HS-5 (cell line): ENCODE results near the gene HSPB7.
"Not testable (repeated sequence)": the region's sequence is repeated elsewhere in the genome, so short reads cannot be mapped to it uniquely, and the experiment has no call there.

Experiments used
- DNase-seq: peaks from one replicate; pipeline ENCODE4 v3.0.0-alpha.2; 2012; ENCODE audit warnings: low read depth

Gene HSPB7

DNA sequence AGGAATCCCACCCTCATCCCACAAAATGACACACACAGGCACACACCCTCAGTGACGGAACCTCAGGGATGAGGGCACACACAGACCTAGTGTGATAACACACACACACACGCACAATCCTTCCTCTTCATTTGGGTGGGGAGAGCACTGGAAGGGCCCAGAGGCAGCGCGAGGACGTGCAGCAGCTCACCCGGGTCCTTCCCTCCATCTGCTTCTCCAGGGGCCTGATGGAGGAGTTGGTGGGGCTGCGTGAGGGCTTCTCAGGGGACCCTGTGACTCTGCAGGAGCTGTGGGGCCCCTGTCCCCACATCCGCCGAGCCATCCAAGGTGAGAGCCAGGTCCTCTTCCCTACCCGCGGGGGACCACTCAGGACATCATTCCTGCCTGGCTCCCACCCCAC is 4.5 kb upstream of the HSPB7 start:
- DNase-seq = no peak

DNA sequence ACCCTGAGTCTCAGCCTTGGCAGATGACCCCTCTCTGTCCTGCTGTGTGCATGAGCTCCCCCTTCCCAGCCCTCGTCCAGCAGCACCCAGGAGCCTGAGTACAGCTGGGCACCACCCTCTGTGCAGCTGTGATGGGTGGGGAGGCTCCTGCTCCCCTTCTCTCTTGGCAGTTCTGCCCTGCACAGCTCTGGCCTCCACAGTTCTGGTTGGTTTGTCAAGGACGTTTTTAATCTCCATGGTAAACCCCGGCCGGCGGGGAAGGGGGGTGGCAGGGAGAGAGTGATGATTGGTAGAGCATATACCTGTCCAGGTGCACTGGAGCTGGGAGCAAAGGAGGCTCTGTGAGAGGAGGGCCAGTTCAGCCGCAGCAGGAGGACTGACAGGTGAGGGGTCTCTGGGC is 3.8 kb upstream of the HSPB7 start, which contains the start of gene CLCNKA:
TSS of gene CLCNKA (plus strand) at position 356 of the 400 bp plus-strand sequence. CDS start 584 bp downstream, outside the sequence.
- no peak for DNase-seq

DNA sequence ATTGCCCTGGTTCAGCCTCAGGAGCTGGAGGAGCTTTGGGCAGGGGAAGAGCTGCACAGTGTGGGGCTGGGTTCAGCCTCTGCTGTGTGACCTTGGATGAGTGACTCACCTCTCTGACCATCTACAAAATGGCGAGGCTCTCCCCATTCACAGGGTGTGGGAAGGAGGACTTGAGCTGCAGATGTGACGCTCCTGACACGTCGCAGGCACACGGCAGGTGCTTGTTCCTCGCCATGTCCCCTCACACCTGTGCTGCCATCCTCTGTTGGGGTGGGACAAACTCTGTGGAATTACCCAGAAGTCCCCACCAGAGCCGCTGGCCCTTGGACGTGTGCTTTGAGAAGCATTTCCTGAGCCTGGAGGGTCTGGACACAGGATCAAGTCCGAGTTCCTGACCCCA is 3.0 kb upstream of the HSPB7 start:
- not testable (repeated sequence) for DNase-seq

DNA sequence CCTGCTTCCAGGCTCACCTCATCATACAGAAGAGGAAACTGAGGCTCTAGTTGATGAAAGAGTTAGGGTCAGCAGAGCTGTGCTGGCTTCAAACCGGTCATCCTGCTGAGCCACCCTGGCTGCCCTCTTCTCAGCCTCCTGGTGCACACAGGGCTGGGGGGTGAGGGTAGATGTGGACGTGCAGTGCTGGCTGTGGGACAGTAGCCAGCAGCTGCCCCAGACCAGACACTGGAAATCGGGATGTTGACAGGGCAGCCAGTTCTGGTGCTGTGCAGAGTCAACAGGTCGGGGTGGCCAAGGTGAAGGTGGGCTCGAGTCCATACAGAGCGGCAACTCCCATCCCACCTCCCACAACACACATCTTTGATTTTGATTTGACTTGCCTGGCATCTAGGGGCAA is 2.5 kb upstream of the HSPB7 start:
- no peak for DNase-seq

DNA sequence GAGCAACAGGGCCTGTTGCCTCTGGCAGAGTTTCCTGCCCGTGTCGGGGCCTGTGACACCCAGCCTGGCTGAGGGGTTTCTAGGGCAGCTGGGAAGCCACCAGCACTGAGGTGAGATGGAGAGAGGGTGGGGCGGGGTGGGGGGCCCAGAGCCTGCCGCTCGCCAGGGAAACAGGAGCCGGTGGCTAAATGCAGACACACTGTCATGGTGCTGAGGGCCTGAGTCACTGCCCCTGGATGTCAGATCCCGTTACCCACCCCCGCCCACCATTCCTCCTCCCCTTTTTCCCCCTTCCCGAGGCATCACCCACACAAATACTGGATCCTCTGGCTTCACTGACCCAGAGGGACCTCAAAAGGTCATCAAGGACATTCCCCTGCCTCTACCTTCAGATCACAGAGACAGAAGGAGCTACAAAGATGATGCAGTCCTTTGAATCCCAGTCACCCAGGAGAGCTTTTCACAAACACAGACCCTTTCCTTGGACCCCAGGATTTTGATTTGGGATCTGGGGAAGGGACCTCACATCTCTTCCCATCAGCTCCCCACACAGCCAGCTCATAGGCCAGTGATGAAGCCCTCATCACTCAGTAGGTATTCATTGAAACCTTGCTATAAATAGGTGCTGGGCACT is 1.9 kb upstream of the HSPB7 start:
- no peak for DNase-seq

DNA sequence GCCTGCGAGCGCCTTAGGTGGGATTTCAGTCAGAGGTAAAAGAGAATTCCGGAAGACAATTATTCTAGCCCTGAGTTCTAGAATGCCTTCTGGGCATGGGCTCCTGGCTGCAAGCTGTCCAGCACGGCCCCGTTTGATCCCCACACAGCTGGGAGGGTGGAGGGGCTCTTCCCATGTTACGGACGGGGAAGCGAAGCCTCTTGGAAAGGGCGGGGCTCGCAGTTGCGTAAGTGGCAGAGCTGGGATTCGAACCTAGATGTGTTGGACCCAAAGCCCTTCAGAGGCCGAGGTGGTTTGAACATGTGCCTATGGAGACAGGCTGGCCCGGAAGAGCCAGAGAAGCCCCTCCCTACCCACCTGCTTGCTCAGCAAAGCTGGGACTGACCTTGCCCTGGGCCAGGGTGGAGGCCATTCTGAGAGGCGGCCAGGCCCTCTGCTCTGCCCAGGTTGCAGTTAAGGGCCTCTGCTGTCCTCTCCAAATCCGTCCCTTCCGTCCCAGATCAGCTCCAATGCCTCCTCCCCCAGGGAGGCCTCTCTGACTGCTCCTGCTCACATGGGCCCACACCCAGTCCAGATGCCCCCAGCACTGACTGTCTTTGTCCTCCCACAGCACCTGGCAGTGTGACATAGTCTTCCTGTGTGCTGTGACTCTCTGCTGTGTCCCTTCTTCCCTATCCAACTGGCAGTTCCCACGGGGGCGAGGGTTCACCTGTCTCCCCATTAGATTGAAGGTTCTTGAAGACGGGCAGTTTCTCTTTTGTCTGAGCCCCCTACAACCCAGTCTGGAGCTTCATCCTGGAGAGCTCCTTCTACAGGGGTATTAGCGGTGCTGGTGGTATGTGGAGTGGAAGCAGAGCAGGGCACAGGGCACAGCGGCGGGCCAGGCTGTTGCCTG is 1.2 kb upstream of the HSPB7 start:
- no peak for DNase-seq

DNA sequence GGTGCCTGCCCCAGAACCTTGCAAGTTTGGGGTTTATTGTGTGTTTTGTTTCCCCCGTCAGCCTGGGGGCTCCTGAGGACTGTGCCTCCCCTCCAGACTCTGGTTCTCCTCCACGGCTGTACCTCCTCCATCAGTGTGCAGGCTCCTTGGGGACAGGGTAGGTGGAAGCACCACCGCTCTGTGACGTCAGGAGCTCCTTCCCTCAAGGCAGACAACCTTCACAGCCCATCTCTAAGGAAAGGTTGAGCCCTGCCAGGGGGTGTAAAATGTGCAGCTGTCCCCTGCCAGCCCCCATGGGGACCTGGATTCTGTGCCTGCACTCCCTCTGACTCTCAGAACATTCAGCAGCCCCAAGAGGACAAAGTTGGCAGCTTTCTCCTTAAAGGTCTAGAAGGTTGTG is 465 bp upstream of the HSPB7 start:
- DNase-seq = no peak

DNA sequence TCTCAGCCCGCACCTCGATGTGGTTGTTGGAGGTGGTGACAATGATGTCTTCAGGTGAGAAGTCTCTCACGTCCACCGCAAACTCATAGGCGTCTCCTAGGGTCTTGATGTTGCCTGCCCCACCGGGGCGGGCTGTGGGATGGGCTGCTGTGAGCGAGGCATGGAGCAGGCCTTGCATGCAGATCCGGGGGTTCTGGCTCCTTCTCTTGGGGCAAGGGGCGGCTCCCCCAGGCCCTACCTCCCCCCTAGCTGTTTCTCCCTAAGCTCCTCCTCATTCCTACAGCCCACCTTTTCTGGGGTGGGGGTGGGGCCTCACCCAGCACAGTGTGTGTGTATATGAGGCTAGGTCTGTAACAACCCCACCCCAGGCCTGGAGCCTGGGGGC is 775 bp downstream of the HSPB7 start:
- DNase-seq = no peak

DNA sequence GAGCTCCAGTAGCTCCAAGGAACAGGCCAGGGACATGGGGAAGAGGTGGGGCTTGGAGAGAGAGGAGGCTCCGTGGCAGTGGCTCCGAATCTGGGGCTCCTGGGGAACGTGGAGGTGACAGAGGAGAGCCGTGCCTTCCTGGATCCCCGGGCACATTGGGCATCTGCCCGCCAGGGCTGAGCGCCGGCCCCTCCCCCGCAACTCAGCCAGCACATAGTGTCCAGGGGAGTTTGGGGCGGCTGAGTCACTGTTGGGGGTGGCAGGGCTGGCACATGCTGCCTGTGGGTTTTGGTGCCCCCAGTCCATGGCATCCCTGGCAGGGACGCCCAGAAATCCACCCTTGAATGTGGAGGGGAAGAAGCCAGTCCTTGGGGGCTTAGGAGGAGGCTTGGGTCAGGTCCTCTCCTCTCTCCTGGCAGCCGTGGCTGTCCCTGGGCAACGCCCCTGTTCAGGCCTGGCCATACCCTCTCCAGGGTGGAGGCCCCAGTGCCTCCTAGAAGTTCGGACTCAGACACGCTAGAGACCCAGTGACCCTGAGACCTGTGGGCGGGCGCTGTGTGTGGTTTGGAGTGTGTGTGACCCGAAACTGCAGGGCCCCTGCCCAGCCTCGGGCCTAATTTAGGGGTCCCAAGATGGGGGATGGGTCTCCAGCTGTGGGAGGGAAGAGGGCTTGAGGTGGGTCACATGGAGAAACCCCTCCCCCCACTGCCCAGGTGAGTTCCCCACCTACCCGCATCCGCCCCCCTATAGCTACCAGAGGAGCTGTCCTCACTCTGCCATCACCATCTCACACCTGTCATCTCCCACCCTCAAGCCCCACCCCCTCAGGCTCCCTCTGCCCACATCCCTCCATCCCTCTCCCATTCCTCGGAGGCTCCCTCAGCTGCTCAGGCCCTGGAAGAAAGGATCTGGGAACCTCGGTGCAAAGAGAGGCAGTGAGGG is 1.6 kb downstream of the HSPB7 start:
- DNase-seq = no peak

DNA sequence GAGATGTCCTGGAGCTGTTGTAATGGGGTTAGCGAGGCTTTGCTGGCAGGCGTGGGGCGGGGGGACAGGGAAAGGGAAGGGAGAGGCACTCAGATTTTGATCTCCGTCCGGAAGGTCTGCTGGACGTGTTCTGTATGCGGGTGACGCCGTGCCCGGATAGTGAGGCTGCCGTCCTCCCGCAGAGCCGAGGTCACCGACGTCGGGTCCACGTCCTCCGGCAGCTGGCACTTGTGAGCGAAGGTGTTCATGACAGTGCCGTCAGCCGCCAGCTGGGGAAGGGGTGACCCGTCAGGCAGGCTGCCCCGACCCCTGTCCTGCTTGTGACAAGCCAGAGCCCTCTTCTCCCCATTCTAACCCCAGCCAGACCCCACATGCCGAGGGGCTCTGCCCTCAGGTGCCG is 2.4 kb downstream of the HSPB7 start:
- DNase-seq = no peak

DNA sequence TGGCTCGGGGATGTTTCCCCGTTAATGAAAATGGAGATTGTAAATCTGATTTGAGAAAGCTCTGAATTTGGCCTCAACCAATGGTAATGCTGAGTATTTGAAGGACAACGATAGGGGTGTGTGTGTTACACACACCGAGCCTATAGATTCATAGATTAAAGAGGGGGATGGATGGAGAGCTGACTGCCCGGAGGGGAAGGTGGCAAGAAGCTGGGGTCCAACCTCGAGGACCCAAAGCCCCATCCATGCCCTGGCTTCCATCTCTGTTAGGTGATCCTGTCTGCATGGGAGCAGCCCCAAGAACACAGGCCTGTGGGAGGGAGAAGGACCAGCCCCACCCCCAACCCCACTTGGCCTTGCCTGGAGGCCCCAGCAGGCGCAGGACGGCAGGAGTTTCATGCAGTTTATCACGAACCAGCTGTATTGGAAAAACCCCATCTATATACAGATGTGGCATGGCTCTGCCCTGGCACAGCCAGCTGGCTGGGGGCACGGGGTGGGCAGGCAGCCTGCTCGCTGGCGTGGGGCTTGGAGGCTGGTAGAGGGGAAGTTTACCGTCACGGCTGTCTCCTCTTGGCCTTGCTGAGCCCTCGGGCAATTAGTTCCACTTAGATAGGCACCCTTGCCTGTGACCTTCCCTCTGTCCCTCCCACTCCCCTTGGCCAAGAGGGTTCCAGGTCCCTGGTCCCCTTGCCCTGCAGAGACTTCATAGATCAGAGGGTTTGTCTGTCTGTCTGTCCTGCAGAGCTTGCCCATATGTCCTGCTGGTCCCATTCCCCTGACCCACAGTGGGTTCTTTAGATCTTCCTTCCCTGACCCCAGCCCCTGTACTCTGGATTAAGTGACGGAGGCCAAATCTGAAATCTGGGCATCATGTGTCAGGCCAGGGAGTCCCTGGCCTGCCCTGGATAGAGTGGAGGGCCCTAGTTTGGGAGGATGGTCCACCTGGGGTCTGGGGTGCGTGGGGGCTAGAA is 3.0 kb downstream of the HSPB7 start:
- no peak for DNase-seq

DNA sequence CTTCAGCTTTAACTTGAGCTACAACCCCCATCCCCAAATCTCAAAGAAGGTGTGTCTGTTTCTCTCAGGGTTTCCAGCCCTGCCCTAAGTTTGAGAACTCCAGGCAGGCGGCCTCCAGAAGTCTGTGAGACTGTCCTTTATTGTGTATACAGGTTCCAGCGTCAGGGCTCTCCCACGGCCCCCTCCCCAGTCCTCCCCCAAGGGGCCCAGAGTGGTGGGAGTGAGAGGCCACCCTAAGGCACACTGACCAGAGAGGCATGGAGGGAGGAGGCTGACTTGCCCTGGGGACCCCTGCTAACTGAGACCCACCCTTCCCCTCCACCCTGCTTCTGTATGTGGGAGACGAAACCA is 4.0 kb downstream of the HSPB7 start:
- DNase-seq = no peak

DNA sequence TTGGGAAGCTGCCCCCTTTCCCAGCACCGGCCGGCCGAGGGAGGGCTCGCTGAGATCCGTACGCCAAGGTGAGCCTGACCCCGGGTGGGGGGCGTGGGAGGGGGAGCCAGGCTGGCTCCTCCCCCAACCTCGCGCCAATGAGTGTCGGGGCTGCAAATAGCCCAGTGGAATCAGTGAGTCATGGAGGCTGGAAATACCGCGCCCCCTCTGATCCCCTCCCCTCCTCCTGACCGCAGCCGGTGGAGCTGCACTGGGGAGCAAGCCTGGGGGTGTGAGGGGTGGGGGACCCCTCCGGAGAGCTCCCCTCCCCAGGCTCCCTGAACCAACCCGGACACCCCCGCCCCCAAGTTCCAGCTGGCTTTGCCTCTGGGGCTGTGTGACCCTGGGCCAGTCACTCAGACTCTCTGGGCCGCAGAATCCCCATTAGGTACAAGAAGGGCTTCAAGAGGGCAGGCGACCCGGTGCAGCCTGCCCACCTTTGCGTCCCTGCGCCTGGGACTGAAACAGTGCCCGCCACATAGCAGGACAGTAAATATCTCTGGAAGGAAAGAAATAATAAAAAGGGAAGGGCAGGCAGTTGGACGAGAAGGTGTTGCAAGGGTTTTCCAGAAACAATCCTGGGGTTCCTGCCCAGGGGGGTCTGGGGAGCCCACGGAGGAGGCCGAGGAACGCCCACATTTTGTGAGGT is 4.5 kb downstream of the HSPB7 start:
- no peak for DNase-seq

DNA sequence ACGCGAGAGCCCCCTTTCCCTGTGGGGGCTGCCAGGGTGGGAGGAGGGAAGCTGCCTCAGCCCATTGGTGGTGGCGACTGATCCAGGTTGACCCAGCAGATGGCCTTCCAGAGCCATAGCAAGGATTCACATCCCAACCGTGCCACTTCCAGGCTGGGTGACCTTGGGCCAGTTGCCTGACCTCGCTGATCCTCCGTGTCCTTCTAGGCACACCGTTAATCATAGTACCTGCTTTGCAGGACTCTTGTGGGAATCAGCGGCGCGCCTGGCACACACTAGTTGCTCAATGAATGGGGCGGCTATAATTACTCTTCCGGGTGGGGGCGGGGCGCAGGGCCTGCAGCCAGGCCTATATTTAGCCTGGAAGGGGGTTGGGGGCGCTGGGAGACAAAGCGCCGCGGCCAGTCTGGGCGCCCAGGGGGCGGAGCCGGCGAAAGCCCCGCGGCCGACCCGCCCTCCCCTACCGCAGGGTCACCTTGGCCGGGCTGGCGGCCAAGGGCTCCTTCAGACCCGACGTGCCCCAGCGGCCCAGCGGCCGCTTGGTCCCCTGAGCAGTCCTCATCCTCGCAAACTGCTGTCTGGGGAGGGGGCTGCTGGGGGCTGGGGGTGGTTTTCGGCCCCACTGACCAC is 5.1 kb downstream of the HSPB7 start:
- DNase-seq = no peak

DNA sequence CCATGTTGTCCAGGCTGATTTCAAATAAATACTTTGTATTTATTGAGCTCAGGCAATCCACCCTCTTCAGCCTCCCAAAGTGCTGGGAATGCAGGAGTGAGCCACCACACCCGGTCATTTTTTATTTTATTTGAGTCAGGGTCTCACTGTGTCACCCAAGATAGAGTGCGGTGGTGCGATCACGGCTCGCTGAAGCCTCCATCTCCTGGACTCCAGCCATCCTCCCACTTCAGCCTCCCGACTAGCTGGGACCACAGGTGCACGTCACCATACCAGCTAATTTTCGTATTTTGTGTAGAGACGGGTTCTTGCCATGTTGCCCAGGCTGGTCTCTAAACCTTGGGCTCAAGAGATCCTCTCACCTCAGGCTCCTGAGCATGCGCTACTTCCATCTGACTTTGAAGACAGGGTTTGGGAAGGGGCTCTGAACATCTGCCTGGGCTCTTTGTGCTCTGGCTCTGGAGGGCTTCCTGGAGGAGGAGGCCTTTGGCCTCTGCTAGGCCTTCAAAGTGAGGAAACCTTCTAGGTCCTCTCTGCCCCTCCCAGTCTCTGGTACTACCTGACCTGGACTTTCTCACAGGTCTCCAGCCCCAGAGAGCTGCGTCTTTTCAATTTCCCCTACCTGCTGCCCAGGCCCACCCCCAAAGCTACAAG is 5.8 kb downstream of the HSPB7 start:
- no peak for DNase-seq

DNA sequence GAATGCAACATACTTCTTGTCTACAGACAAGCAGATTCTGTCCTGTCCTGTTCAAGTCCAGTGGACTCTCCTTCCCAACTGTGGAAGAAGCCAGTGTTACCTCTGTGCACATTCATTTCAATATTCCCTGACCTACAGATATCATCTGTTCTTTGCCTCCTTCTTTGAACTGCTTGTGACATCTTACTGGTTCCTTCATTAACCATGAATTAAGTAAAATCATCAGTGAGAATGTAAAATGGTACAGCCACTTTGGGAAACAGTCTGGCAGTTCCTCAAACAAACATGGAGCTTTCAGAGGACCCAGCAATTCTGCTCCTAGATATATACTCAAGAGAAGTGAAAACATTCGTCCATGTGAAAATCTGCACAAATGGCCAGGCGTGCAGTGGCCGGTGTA is 7.0 kb downstream of the HSPB7 start:
- DNase-seq = no peak

DNA sequence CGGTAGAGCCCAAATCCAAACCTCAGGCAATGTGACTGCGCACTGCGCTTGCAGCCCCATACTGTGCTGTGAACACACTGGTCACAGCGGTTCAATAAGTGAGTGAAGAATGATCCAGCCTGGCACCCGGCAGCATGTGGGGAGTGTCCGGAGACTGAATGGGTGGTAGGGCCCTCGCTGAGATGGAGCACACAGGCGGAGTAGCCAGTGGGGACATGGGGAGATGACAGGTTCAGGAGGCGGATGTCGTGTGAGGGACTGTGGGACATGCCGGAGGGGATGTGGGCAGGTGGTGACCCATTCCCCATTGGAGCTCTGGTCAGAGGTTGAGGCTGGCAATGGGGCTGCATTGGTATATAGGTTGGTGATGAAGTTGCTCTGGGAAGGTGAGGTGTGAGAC is 8.2 kb downstream of the HSPB7 start:
- no peak for DNase-seq

DNA sequence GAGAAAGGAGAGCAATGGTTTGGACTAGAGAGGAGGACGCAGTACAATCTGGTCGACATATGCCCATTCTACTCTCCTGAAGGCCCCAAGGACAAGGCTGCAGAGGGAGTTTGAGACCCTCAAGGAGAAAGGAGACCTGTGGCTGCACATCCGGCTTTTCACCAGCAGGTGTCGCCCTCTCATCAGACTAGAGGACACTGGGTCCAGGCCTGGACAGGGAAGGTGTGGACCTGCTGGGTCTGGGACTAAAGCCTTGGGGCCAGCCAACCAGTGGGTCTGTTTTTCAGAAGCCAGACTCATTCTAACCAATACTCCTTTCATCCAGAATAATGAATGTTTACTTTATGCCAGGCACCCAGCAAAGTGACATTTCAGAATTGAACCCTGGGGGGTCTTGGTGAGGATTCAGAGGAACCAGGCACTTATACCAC is 8.8 kb downstream of the HSPB7 start:
- peak; percentile 32 for DNase-seq

DNA sequence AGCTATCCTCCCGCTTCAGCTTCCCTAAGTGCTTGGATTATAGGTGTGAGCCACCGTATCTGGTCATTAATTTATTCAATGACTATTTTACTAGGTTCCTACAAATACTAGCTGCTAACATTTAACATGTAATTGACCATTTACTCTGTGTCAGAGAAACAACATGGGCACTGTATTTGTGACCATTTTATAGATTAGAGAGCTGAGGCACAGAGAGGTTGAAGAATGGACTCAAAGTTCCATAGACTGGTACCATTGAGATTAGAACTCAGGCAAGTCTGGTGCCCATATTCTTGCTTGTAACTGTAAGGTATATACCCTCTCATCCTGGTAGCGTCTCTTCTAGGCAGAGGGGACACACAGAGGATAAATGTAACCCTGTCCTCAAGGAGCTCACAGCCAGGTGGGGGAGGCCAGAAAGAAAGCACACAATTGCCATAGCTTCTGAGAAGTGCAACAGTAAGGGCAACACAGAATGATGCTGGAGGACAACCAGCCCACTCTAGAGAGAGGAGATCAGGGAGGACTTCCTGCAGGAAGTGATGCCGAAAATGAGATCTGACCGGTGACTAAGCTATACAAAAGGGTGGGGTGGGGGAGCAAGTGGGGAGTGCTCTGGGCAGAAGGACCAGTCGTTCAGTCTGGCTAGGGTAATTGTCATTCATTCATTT is 10.0 kb downstream of the HSPB7 start:
- no peak for DNase-seq
